Activated CD8-positive, alpha-beta T cell treated with anti-CD3 and anti-CD28 coated beads for 36 hours (primary cell): ENCODE data around the gene TFR2. TPM values are rescaled to one million over a fixed set of nuclear protein-coding genes. Genes with fewer than 3 reads are reported as not detected.

Experiments
- ATAC-seq: fragments of 200-7000 bp; cut with Tn5 transposase; one replicate; pipeline ENCODE4 v1.10.0; 2021; ENCODE audit warnings: mild to moderate bottlenecking, moderate library complexity
- CTCF ChIA-PET: fragments of 350-600 bp; sonication (Branson Sonifier 250); formaldehyde crosslinking; loops from one replicate; lab custom pipeline; 2021; ENCODE audit warnings: antibody characterized with exemption; lab: Charles Lee
- POLR2A ChIA-PET: fragments of 350-600 bp; sonication (Branson Sonifier 250); formaldehyde crosslinking; loops from one replicate; lab custom pipeline; 2021; ENCODE audit warnings: antibody characterized with exemption; lab: Charles Lee
- DNase-seq: peaks from one replicate; pipeline ENCODE4 v3.0.0-alpha.2; 2020
- H3K27ac Mint-ChIP-seq: one replicate; pipeline ENCODE4 v1.8.0; 2021; ENCODE audit warnings: mild to moderate bottlenecking, mixed read lengths
- H3K27me3 Mint-ChIP-seq: one replicate; pipeline ENCODE4 v1.8.0; 2021; ENCODE audit warnings: mixed read lengths
- H3K36me3 Mint-ChIP-seq: one replicate; pipeline ENCODE4 v1.8.0; 2021; ENCODE audit warnings: low read depth, mixed read lengths
- H3K4me1 Mint-ChIP-seq: one replicate; pipeline ENCODE4 v1.8.0; 2021; ENCODE audit warnings: low read depth, mixed read lengths
- H3K4me3 Mint-ChIP-seq: one replicate; pipeline ENCODE4 v1.8.0; 2021; ENCODE audit warnings: mild to moderate bottlenecking, moderate library complexity, mixed read lengths
- H3K9me3 Mint-ChIP-seq: one replicate; pipeline ENCODE4 v1.8.0; 2021; ENCODE audit warnings: mixed read lengths
- CTCF ChIP-seq: fragments of 200-600 bp; IDR thresholded peaks from one replicate; pipeline ENCODE4 v1.8.0; 2022; ENCODE audit warnings: antibody characterized with exemption, mild to moderate bottlenecking
- intact Hi-C: fragments of 100-400 bp; cut with micrococcal nuclease; formaldehyde crosslinking; loops from one replicate; pipeline ENCODE4 v1.10.0; 2022
- total RNA-seq, 2 experiments: library from RNA; stranded (reverse); gene quantifications; one replicate each; pipeline ENCODE4 v1.2.3, GENCODE V29; 2021

TFR2 gene
- total RNA-seq, 2 experiments from 2014 or later: 11.3 to 11.9 TPM

GRCh38 chr7:100580466-100581283 is 60.7 kb downstream of the TFR2 start:
- ChIA-PET POLR2A (interaction anchor here (1.0 to 1.4 kb wide), 2 partner anchors 10 to 111 kb away, joined by 3 to 4 read pairs; no protein-coding TSS in a partner anchor), CTCF (interaction anchor here (0.8 to 1.0 kb wide), 2 partner anchors 17 to 125 kb away, joined by 3 to 4 read pairs; partner anchors contain the start of gene POP7)
- intact Hi-C loops: no loop called here
- Mint-ChIP-seq H3K27me3 (no peaks in the 10 kb centered on the region), H3K27ac (no peak overlapping the region), H3K9me3 (no peaks in the 10 kb centered on the region), H3K4me3 (no peak overlapping the region), H3K36me3 (peaks cover 5% of the 10 kb centered on the region), H3K4me1 (peaks cover 20% of the 10 kb centered on the region)
- no peak for TF ChIP-seq CTCF
- ATAC-seq (no peak), DNase-seq (no peak)

GRCh38 chr7:100578246-100579183 is 62.8 kb downstream of the TFR2 start:
- no peak overlapping the region for H3K4me3 Mint-ChIP-seq
- intact Hi-C loops: no loop called here
- H3K27ac Mint-ChIP-seq: no peak overlapping the region
- H3K36me3 Mint-ChIP-seq: peaks cover 9% of the 10 kb centered on the region
- DNase-seq (no peak), ATAC-seq (no peak)
- TF ChIP-seq CTCF: no peak
- POLR2A ChIA-PET: interaction anchor here (0.8 to 1.0 kb wide), 2 partner anchors 7 to 8 kb away, joined by 3 read pairs; partner anchors contain the start of genes FBXO24 and LRCH4
- no peaks in the 10 kb centered on the region for H3K27me3 Mint-ChIP-seq
- CTCF ChIA-PET: interaction anchor here (0.8 to 1.3 kb wide), 2 partner anchors 14 to 127 kb away, joined by 3 to 4 read pairs; partner anchors contain the start of gene POP7
- peaks cover 12% of the 10 kb centered on the region for H3K4me1 Mint-ChIP-seq
- H3K9me3 Mint-ChIP-seq: no peaks in the 10 kb centered on the region

- ATAC-seq (no peak), DNase-seq (no peak)
- H3K9me3 Mint-ChIP-seq: no peaks in the 10 kb centered on the region
- H3K36me3 Mint-ChIP-seq: peaks cover 8% of the 10 kb centered on the region
- H3K4me1 Mint-ChIP-seq: peaks cover 4% of the 10 kb centered on the region
- ChIA-PET POLR2A (interaction anchor here (1.0 to 1.8 kb wide), 2 partner anchors 8 to 13 kb away, joined by 3 to 4 read pairs; partner anchors contain the start of genes FBXO24 and LRCH4), CTCF (interaction anchor here (0.7 to 1.3 kb wide), 3 partner anchors 13 to 128 kb away, joined by 3 to 5 read pairs (median 4); partner anchors contain the start of gene POP7)
- intact Hi-C loops: no loop called here
- no peak overlapping the region for H3K27ac Mint-ChIP-seq
- no peak overlapping the region for H3K4me3 Mint-ChIP-seq
- TF ChIP-seq CTCF: no peak
- no peaks in the 10 kb centered on the region for H3K27me3 Mint-ChIP-seq
Measured at GRCh38 chr7:100577507-100577906, 63.8 kb downstream of the TFR2 start.

GRCh38 chr7:100577103-100577502 is 64.2 kb downstream of the TFR2 start:
- no peaks in the 10 kb centered on the region for H3K27me3 Mint-ChIP-seq
- CTCF ChIA-PET: interaction anchor here (0.7 to 1.3 kb wide), 2 partner anchors 17 to 129 kb away, joined by 3 to 5 read pairs; partner anchors contain the start of gene POP7
- H3K4me1 Mint-ChIP-seq: peaks cover 4% of the 10 kb centered on the region
- no peak overlapping the region for H3K4me3 Mint-ChIP-seq
- no peak overlapping the region for H3K27ac Mint-ChIP-seq
- no peaks in the 10 kb centered on the region for H3K9me3 Mint-ChIP-seq
- DNase-seq (no peak), ATAC-seq (no peak)
- POLR2A ChIA-PET: interaction anchor here (1.3 to 1.8 kb wide), 2 partner anchors 8 to 13 kb away, joined by 3 to 4 read pairs; no protein-coding TSS in a partner anchor
- H3K36me3 Mint-ChIP-seq: peaks cover 8% of the 10 kb centered on the region
- no peak for TF ChIP-seq CTCF
- intact Hi-C loops: no loop called here
